ENCODE data around the gene CEP290.

DNA sequence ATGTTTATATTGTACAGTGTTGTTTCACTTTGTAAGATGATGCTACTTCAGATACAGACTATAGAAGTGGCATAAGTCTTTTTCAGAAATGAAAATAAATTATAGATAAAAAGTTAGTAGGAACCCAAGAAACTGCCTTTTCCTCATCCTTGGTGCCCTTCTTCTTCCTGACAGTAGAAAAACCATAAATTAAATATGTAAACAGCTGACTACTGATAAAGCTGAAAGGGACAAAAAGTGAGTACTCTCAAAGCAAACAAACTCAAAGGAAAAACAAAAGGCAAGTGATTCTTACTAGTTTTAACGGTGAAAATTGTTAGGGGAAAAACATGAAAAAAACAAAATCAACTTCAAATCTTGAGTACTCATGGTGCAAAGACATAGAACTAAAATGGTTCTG, 104.1 kb downstream of the CEP290 start:
- TF ChIP-seq, protein P1, sequence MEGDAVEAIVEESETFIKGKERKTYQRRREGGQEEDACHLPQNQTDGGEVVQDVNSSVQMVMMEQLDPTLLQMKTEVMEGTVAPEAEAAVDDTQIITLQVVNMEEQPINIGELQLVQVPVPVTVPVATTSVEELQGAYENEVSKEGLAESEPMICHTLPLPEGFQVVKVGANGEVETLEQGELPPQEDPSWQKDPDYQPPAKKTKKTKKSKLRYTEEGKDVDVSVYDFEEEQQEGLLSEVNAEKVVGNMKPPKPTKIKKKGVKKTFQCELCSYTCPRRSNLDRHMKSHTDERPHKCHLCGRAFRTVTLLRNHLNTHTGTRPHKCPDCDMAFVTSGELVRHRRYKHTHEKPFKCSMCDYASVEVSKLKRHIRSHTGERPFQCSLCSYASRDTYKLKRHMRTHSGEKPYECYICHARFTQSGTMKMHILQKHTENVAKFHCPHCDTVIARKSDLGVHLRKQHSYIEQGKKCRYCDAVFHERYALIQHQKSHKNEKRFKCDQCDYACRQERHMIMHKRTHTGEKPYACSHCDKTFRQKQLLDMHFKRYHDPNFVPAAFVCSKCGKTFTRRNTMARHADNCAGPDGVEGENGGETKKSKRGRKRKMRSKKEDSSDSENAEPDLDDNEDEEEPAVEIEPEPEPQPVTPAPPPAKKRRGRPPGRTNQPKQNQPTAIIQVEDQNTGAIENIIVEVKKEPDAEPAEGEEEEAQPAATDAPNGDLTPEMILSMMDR (IDR thresholded peaks at IDR 0.05): no peak
- TF ChIP-seq POLR2A (IDR thresholded peaks at IDR 0.05): no peak

Data from gastroesophageal sphincter (tissue), 3 donors.